ENCODE data around the gene DRD4. TPM values are rescaled to one million over a fixed set of nuclear protein-coding genes. Genes with fewer than 3 reads are reported as not detected.

Gene DRD4
- total RNA-seq, 1 donor from 2014 or later = 0.08 TPM

GRCh38 chr11:637593-638521, 788 bp downstream of the DRD4 start:
- Histone ChIP-seq H3K27me3 (ENCODE audit: control insufficient read depth, insufficient read depth, low read length) (peaks cover 53% of the 10 kb centered on the region), H3K36me3 (ENCODE audit: control insufficient read depth, insufficient read depth, low read length) (no peaks in the 10 kb centered on the region), H3K4me3 (ENCODE audit: low read depth, low read length) (no peak overlapping the region)
- no peak for DNase-seq (ENCODE audit: low read depth)
- TF ChIP-seq CTCF (IDR thresholded peaks at IDR 0.05; ENCODE audit: insufficient read depth, low read length, poor library complexity, severe bottlenecking) = peak; percentile 6

- Histone ChIP-seq H3K4me3 (ENCODE audit: low read depth, low read length) (no peak overlapping the region), H3K27me3 (ENCODE audit: control insufficient read depth, insufficient read depth, low read length) (peaks cover 53% of the 10 kb centered on the region), H3K36me3 (ENCODE audit: control insufficient read depth, insufficient read depth, low read length) (no peaks in the 10 kb centered on the region)
- DNase-seq (ENCODE audit: low read depth) = no peak
- no peak for TF ChIP-seq CTCF (IDR thresholded peaks at IDR 0.05; ENCODE audit: insufficient read depth, low read length, poor library complexity, severe bottlenecking)
Measured at GRCh38 chr11:638631-639331, 1.7 kb downstream of the DRD4 start.

GRCh38 chr11:639332-639955, 2.4 kb downstream of the DRD4 start:
- H3K36me3 ChIP-seq (ENCODE audit: control insufficient read depth, insufficient read depth, low read length) = no peaks in the 10 kb centered on the region
- no peak for DNase-seq (ENCODE audit: low read depth)
- H3K4me3 ChIP-seq (ENCODE audit: low read depth, low read length) = no peak overlapping the region
- no peak for TF ChIP-seq CTCF (IDR thresholded peaks at IDR 0.05; ENCODE audit: insufficient read depth, low read length, poor library complexity, severe bottlenecking)
- peaks cover 53% of the 10 kb centered on the region for H3K27me3 ChIP-seq (ENCODE audit: control insufficient read depth, insufficient read depth, low read length)

- H3K4me3 ChIP-seq (ENCODE audit: low read depth, low read length) = no peak overlapping the region
- no peaks in the 10 kb centered on the region for H3K36me3 ChIP-seq (ENCODE audit: control insufficient read depth, insufficient read depth, low read length)
- no peak for TF ChIP-seq CTCF (IDR thresholded peaks at IDR 0.05; ENCODE audit: insufficient read depth, low read length, poor library complexity, severe bottlenecking)
- H3K27me3 ChIP-seq (ENCODE audit: control insufficient read depth, insufficient read depth, low read length) = peaks cover 53% of the 10 kb centered on the region
- no peak for DNase-seq (ENCODE audit: low read depth)
Measured at GRCh38 chr11:640021-640706, 3.1 kb downstream of the DRD4 start.

GRCh38 chr11:641806-642370, 4.8 kb downstream of the DRD4 start:
- no peak for TF ChIP-seq CTCF (IDR thresholded peaks at IDR 0.05; ENCODE audit: insufficient read depth, low read length, poor library complexity, severe bottlenecking)
- Histone ChIP-seq H3K36me3 (ENCODE audit: control insufficient read depth, insufficient read depth, low read length) (no peaks in the 10 kb centered on the region), H3K4me3 (ENCODE audit: low read depth, low read length) (no peak overlapping the region), H3K27me3 (ENCODE audit: control insufficient read depth, insufficient read depth, low read length) (peaks cover 42% of the 10 kb centered on the region)
- DNase-seq (ENCODE audit: low read depth) = no peak
